ENCODE measurements around the gene H19.

DNA sequence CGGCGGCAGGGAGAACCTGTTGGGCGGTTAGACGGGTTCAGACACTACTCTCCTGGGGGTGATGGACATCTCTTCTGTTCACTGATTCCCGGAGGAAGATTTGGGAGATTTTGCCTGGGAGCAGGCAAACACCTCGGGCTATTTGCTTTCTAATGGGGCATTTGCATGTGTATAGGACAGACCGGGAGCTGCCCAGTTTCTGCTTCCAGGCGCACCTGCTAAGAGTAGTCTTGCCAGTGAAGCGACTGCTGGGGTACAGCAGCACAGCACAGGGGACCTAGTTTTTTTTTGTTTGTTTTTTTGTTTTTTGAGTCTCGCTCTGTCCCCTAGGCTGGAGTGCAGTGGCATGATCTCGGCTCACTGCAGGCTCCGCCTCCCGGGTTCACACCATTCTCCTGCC, 6.8 kb upstream of the H19 start:
- TF ChIP-seq, protein P1, sequence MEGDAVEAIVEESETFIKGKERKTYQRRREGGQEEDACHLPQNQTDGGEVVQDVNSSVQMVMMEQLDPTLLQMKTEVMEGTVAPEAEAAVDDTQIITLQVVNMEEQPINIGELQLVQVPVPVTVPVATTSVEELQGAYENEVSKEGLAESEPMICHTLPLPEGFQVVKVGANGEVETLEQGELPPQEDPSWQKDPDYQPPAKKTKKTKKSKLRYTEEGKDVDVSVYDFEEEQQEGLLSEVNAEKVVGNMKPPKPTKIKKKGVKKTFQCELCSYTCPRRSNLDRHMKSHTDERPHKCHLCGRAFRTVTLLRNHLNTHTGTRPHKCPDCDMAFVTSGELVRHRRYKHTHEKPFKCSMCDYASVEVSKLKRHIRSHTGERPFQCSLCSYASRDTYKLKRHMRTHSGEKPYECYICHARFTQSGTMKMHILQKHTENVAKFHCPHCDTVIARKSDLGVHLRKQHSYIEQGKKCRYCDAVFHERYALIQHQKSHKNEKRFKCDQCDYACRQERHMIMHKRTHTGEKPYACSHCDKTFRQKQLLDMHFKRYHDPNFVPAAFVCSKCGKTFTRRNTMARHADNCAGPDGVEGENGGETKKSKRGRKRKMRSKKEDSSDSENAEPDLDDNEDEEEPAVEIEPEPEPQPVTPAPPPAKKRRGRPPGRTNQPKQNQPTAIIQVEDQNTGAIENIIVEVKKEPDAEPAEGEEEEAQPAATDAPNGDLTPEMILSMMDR (IDR thresholded peaks at IDR 0.05; ENCODE audit: poor library complexity), result no peak
- TF ChIP-seq EZH2 (IDR thresholded peaks at IDR 0.05; ENCODE audit: borderline replicate concordance), result no peak
- TF ChIP-seq EZH2phosphoT487 (IDR thresholded peaks at IDR 0.05; ENCODE audit: low read depth, severe bottlenecking, unreplicated experiment), result no peak
